ELF-1 (cell line): ENCODE measurements around the gene LCE2D.
A peak's percentile ranks its signal among the peaks of the same experiment; 100 is the strongest.
"Not testable (repeated sequence)": the region's sequence is repeated elsewhere in the genome, so short reads cannot be mapped to it uniquely, and the experiment has no call there.

Source experiments
- DNase-seq: peaks from one replicate; pipeline ENCODE4 v3.0.0-alpha.2; 2016; ENCODE audit warnings: low read depth, low spot score

The LCE2D gene

DNA sequence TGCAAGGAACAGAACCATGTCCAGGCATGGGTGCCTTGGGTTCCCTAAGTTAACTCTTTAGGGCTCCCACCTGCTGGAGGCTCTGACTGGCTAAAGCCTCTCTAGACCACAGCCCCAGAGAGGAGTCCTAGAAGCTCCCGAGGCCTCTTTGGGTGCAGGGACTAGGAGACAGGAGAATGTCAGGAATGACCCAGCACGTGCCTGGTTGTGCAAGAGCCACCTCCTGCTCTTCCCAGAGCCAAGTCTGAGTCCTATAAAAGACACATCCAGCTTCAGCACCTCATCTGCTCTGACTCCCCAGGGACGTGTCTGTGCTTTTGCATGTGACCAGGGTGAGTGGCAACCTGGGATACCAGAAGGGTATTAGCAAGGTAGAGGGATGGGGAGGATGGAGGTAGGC is at the start of gene LCE2D:
LCE2D (plus strand) TSS at position 283 of the 400 bp plus-strand sequence. CDS start 726 bp downstream, outside the sequence.
- no peak for DNase-seq

- DNase-seq = no peak
Observed at GRCh38 chr1:152613511-152613910, 49.7 kb upstream of the LCE2D start, which contains the start of gene LCE3B. Gene LCE3B, plus strand, starts transcription at chr1:152613811. Its CDS starts 0 bp downstream, at chr1:152613811.

DNA sequence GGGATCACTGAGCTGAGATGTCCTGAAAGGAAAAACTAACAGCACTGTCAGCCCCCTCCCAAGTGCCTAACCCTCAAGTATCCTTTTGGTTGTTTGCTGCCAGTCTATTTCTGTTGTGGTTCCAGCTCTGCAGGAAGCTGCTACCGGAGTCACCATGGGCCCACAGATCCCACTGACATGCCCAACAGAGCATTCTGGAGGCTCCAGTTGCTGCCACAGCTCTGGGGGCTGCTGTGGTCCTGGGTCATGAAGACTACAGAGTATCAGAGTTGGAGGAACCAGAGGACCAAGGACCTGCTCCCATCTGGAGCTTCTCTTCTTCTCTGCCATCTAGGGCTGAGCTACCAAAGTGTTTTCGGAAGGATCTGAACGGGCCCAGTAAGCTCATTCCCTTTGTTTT is 41.2 kb upstream of the LCE2D start:
- DNase-seq = no peak

DNA sequence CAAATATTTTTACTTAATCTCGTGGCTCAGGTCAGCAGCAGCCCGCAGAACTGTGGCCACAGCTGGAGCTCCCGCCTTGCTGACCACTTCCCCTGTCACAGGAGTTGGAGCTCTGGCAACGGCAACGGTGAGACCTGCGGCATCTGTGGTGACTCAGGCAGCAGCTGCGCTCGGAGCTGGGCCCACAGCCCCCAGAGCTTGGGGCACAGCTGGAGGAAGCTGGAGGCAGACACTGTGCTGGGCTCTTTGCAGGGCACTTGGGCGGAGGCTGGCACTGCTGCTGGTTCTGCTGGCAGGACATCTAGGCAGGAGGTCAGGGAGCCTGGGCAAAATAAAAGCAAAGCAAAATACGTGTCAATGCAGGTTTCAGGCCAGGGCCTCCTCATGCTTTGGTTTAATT is 40.4 kb upstream of the LCE2D start, which contains the start of gene LCE3A:
LCE3A (minus strand) TSS at position 301 of the 400 bp plus-strand sequence; CDS start at position 301, 0 bp downstream.
- DNase-seq = no peak

GRCh38 chr1:152623203-152623844 is 39.9 kb upstream of the LCE2D start:
- DNase-seq = peak; percentile 1

DNA sequence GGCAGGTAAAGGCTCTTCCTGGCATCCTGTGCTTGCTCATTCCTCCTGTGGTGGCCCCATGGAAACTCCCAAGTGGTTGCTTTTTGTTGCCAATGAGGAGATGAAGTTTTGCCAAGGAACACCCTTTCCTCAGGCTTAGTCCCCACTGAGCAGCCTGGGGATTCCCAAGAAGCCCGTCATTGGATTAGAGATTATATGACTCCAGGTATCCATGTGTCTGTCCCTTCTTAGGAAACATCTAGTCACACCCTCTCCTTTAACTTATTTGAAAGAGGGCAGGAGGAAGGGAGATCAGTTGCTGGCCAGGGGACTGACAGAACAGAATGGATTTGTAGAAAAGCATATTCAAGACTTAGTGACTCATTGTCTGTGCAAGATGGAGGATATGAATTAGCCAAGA is 36.4 kb upstream of the LCE2D start:
- no peak for DNase-seq

- DNase-seq = no peak
Observed at GRCh38 chr1:152630596-152630995, 32.6 kb upstream of the LCE2D start.

GRCh38 chr1:152640351-152640750 is 22.8 kb upstream of the LCE2D start:
- DNase-seq = no peak

DNA sequence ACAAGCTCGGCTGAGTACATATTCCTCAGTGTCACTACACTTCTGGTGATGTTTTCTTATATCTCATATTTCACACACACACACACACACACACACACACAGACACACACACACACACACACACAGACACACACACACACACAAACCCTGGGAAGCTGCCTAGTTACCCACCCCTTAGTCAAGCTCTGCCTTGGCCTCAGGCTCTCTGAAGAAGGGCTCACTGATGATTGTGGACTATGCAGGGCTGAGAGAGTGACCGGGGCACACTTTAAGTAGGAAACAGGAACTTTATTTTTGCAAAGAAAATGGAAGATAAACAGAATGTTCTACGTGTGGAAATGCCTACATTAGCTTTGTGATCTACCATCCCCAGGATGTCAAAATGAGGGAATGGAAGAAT is 19.2 kb upstream of the LCE2D start:
- DNase-seq = no peak

DNA sequence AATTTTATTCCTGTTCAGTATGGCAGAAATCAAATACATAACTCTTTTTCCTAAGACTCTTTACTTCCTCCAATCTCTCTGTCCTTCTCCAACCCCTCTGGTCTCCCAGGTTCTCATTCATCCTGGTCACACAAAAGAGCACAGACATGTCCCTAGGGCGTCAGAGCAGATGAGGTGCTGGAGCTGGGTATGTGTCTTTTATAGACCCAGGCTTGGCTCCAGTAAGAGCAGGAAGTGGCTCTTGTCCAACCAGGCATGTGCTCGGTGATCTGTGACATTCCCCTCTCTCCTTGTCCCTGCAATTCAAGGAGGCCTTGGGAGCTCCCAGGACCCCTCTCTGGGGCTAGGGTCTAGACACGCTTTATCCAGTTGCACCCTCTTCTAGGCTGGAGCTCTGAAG is 18.0 kb upstream of the LCE2D start:
- no peak for DNase-seq

DNA sequence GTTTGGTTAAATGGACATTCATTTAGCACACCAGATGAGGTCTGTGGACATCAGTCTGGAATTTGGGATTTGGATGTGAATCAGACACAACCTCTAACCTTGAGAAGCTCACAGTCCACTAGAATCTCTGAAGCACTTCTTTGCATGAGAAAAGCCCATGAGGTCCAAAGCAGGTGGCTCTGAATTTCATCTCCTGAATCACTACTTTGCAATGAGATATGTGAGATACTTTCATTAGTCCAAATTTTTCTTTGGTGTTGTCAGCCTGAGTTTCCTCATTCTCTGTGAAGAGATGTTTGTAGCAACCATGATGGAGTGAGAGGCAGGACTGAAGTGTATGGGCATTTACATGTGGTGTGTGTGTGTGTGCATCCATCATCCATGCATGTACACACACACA is 16.5 kb upstream of the LCE2D start:
- DNase-seq = no peak

DNA sequence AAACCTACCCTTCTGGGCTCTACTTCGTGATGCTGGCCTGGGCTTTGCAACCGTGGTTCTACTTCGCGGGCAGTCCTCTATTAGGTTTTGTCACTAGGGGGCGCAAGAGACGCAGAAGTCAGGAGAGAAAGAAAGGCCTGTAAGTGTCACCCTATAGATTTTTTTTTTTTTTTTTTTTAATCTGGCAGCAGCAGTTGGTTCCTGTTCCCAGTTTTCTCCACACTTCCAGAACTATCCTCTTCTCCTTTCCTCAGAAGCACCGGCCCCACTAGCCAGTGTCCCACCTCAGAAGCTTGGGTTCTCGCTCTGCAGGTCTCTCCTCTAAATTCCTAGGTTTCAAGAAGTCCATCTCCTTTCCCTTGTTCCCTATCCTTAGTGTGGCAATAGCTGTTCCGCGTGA is 9.1 kb upstream of the LCE2D start:
- peak; percentile 81 for DNase-seq

DNA sequence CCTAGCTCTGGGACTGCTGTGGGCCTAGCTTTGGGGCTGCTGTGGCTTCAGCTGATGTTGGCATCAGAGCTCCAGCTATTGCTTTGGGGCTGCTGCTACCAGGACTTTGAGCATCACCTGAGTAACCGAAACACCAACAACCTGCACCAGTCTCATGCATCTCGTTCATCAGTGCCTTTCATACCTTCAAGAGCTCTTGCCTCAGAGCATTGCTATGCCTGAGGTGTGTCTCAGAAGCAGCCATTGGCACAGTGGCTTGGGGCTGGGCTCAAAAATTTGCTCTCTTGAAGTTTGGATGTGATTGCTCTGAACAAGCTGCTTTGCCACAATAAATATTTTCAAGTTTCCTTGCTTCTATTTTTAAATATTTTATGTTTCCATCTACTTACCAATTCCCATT is 6.7 kb upstream of the LCE2D start:
- DNase-seq = no peak

- no peak for DNase-seq
Observed at GRCh38 chr1:152657677-152658076, 5.5 kb upstream of the LCE2D start.

GRCh38 chr1:152658649-152659048 is 4.5 kb upstream of the LCE2D start:
- DNase-seq = no peak

DNA sequence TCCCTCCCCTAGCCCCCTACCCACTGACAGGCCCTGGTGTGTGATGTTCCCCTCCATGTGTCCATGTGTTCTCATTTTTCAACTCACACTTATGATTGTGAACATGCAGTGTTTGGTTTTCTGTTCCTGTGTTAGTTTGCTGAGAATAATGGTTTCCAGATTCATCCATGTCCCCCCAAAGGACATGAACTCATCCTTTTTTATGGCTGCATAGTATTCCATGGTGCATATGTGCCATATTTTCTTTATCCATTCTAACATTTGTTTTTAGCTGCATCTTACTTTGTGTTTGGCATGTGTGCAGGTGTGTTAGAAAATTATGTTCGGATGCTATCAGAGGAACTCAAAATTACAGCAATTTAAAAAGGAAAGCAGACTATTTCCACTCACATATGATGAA is 3.0 kb downstream of the LCE2D start:
- not testable (repeated sequence) for DNase-seq

DNA sequence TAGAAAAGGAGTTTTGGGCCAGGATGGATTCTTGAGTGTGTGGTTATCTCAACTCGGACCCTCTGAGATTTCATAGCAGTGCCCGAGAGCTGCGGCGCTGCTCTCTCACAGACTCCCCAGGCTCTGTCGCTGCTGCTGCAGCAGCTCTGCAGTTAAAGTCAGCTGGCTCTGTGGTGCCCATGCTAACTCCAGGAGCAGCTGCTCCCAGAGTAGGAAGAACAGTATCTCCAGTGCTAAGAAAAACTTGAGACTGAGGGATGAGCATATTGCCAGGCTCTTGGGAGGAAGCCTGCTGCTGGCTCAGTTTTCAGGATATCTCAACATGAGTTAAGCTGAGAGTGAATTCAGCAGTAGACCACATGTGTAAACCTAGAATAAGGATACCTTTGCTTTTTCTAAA is 4.5 kb downstream of the LCE2D start:
- DNase-seq = no peak

DNA sequence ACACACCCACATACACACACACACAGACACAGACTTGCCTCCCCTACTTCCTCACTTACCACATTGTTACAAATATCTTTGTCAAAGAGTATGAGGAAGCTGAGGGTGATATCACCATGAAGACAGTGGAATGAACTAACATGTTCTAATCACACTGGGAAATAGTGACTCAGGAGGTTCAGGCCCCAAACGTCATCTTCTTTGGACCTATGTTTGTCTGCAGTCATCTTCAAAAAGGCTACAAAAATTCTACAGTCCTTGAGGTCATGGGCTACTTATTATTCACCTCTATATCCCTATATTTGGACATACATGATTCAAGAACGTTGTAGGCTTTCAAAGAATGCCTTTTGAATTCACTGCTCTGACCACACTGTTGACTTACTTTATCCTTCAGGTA is 9.8 kb downstream of the LCE2D start:
- no peak for DNase-seq

GRCh38 chr1:152674983-152675382 is 11.8 kb downstream of the LCE2D start, which contains the start of gene LCE2C:
Gene LCE2C, plus strand, starts transcription at chr1:152675279. Its CDS starts 737 bp downstream, at chr1:152676016.
- not testable (repeated sequence) for DNase-seq

DNA sequence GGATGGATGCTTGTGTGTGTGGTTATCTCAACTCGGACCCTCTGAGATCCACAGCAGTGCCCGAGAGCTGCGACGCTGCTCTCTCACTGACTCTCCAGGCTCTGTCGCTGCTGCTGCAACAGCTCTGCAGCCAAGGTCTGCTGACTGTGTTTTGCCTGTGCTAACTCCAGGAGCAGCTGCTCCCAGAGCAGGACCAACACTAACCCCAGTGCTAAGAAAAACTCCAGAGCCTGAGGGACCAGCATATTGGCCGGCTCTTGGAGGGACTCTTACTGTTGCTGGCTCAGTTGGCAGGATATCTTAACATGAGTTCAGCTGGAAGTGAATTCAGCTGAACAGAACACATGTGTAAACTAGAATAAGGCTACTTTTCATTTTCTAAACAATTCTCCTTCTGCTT is 16.3 kb downstream of the LCE2D start:
- no peak for DNase-seq

GRCh38 chr1:152681616-152682015 is 18.4 kb downstream of the LCE2D start:
- DNase-seq = no peak

DNA sequence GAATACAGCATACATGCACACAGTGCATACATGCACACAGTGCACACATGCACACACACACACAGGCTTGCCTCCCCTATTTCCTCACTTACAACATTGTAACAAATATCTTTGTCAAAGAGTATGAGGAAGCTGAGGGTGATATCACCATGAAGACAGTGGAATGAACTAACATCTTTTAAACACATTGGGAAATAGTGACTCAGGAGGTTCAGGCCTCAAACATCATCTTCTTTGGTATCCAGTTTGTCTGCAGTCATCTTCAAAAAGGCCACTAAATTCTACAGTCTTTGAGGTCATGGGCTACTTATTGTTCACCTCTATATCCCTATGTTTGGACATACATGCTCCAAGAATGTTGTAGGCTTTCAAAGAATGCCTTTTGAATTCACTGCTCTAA is 20.7 kb downstream of the LCE2D start:
- DNase-seq = no peak

DNA sequence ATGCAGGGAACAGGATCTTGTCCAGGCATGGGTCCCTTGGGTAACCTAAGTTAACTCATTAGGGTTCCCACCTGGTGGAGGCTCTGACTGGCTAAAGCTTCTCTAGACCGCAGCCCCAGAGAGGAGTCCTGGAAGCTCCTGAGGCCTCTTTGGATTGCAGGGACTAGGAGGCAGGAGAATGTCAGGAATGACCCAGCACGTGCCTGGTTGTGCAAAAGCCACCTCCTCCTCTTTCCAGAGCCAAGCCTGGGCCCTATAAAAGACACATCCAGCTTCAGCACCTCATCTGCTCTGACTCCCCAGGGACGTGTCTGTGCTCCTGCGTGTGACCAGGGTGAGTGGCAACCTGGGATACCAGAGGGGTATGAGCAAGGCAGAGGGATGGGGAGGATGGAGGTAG is 22.6 kb downstream of the LCE2D start, which contains the start of gene LCE2B:
LCE2B (plus strand) TSS at position 301 of the 400 bp plus-strand sequence. CDS start 721 bp downstream, outside the sequence.
- DNase-seq = not testable (repeated sequence)
